ENCODE results near the gene FAM187B. TPM values are rescaled to one million over a fixed set of nuclear protein-coding genes. Genes with fewer than 3 reads are reported as not detected.
"Not testable (repeated sequence)": the region's sequence is repeated elsewhere in the genome, so short reads cannot be mapped to it uniquely, and the experiment has no call there.

Gene FAM187B
- total and polyA plus RNA-seq, 3 experiments from 2014 or later: not detected

DNA sequence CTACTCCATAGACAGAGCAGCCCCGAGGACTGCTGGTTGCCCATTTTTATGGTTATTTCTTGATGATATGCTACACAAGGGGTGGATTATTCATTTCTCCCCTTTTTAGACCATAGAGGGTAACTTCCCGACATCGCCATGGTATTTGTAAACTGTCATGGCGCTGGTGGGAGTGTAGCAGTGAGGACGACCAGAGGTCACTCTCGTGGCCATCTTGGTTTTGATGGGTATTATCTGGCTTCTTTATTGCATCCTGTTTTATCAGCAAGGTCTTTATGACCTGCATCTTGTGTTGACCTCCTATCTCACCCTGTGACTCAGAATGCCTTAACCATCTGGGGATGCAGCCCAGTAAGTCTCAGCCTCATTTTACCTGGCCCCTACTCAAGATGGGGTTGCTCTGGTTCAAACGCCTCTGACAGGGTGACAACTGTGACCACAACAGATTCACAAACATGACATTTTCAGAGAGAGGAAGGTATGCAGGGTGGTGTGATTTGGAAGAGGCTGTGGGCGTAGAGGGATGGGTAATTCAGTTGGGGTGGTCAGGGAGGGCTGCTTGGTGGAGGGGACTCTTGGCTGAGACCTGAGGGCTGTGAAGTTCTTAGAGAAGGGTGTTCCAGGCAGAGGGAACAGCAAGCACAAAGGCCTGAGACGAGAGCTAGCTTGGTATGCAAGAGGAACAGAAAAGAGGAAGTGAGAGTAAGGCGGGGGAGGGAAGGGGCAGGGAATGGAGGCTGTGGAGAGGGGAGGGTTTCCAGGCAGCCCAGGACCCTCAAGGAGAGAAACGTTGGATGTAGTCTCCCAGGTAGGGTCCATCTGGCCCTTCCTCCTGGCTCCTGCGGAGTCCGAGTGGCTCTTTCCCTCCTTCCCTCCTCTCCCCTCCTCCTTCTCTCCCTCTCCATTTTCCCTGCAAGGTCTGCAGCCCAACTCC, 23.5 kb downstream of the FAM187B start:
- Mint-ChIP-seq H3K4me1 (peaks cover 58 to 75% (median 70%) of the 10 kb centered on the region in 3 donors), H3K9me3 (peaks cover 0 to 4% (median 0%) of the 10 kb centered on the region in 5 donors), H3K27ac (peak overlapping the region; percentile 91 to 99 (median 98)), H3K36me3 (peaks cover 0 to 4% (median 0%) of the 10 kb centered on the region in 3 donors), H3K27me3 (no peaks in the 10 kb centered on the region), H3K4me3 (peak overlapping the region in 5 of 7 donors; percentile 34 to 61 (median 56))
- DNase-seq: no peak
- no peaks in the 10 kb centered on the region for H3K27me3 ChIP-seq (ENCODE audit: insufficient read depth, low read length, poor library complexity, severe bottlenecking)
- peak overlapping the region; percentile 25 for H3K4me3 ChIP-seq (ENCODE audit: low read length)
- no peaks in the 10 kb centered on the region for H3K36me3 ChIP-seq (ENCODE audit: insufficient read depth, low read length)
- no peaks in the 10 kb centered on the region for H3K9me3 ChIP-seq (ENCODE audit: low read length)
- ChIA-PET CTCF (interaction anchor here (1.0 to 1.6 kb wide), 4 partner anchors 11 to 138 kb away, joined by 3 to 4 read pairs (median 4); no protein-coding TSS in a partner anchor), POLR2A (interaction anchor here (0.7 to 1.0 kb wide), 2 partner anchors 16 to 63 kb away, joined by 3 to 4 read pairs; no protein-coding TSS in a partner anchor)
- H3K4me1 ChIP-seq (ENCODE audit: insufficient read depth, low read length): peaks cover 65% of the 10 kb centered on the region
- H3K27ac ChIP-seq (ENCODE audit: low read depth, low read length): peak overlapping the region; percentile 53

DNA sequence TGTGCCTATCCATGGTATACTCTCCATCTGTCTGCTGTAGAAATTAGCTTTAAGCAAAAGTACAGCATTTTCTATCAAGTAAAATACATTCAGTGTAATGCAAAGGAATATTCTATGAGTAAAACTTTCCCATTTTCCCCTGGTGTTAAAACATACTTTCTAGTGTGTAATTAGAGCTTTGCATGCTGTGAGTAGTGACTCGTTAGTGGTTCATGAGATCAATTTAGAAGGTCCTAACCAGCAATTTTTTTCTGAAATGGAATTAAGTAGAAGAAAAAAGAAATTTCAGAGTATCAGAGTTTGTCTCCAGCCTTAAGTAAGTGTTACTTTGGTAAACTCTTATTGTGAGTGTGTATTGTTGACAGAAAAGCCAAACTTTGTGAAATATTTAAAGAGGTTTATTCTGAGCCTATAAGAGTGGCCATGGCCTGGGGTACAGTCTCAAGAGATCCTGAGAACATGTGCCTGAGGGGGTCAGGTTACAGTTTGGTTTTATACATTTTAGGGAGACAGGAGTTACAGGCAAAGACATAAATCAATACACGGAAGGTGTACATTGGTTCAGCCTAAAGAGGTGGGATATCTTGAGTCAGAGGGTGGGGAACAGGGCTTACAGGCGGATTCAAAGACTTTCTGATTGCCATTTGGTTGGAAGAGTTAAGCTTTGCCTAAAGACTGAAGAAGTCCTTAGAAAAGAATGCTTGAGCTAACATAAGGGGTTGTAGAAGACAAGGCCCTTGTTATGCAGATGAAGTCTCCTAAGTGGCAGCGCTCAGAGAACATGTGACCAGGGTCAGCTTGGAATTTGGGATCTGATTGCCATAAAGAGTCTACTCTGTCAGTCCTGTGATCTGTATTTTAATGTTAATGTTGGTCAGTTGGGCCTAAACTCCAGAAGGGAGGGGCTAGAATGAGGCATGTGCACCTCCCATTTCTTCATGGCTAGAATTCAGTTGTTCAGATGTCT, 25.5 kb downstream of the FAM187B start:
- peak overlapping the region; percentile 6 to 97 (median 78) for H3K27ac Mint-ChIP-seq
- Histone ChIP-seq H3K9me3 (ENCODE audit: low read length) (no peaks in the 10 kb centered on the region), H3K4me1 (ENCODE audit: insufficient read depth, low read length) (peaks cover 49% of the 10 kb centered on the region), H3K27ac (ENCODE audit: low read depth, low read length) (no peak overlapping the region), H3K4me3 (ENCODE audit: low read length) (no peak overlapping the region), H3K27me3 (ENCODE audit: insufficient read depth, low read length, poor library complexity, severe bottlenecking) (no peaks in the 10 kb centered on the region), H3K36me3 (ENCODE audit: insufficient read depth, low read length) (no peaks in the 10 kb centered on the region)
- H3K9me3 Mint-ChIP-seq: peaks cover 0 to 2% (median 0%) of the 10 kb centered on the region in 5 donors
- no peak for DNase-seq
- POLR2A ChIA-PET: interaction anchor here (0.6 to 2.1 kb wide), 2 partner anchors 9 kb away, joined by 3 to 5 read pairs; no protein-coding TSS in a partner anchor
- H3K27me3 Mint-ChIP-seq: peaks cover 0 to 2% of the 10 kb centered on the region in 2 donors
- peaks cover 60 to 70% (median 64%) of the 10 kb centered on the region in 3 donors for H3K4me1 Mint-ChIP-seq
- CTCF ChIA-PET: interaction anchor here (1.2 to 1.6 kb wide), 3 partner anchors 14 to 136 kb away, joined by 3 to 4 read pairs (median 3); no protein-coding TSS in a partner anchor
- H3K4me3 Mint-ChIP-seq: peak overlapping the region in 2 of 7 donors; percentile 25 to 56
- H3K36me3 Mint-ChIP-seq: peaks cover 0 to 2% (median 0%) of the 10 kb centered on the region in 3 donors

DNA sequence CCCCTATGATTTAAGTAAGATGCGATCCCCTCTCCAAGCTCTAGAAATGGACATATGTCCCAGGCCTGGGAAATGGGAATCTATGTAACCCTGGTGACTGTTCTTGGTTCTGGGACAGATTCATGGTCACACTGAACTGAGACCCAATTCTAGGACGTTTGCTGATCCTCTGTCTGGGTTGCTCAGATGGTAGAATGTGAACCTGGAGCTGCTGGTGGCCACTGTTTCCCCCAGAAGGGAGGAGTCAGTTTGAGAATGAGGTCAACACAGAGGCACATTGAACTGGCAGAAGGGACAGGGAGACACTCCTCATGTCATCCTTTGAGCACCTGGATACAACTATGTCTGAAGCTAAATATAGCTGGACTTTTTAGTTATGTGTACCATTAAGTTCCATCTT, 29.1 kb downstream of the FAM187B start:
- Histone ChIP-seq H3K4me1 (ENCODE audit: insufficient read depth, low read length) (peaks cover 14% of the 10 kb centered on the region), H3K9me3 (ENCODE audit: low read length) (no peaks in the 10 kb centered on the region), H3K36me3 (ENCODE audit: insufficient read depth, low read length) (no peaks in the 10 kb centered on the region), H3K27me3 (ENCODE audit: insufficient read depth, low read length, poor library complexity, severe bottlenecking) (no peaks in the 10 kb centered on the region), H3K4me3 (ENCODE audit: low read length) (no peak overlapping the region), H3K27ac (ENCODE audit: low read depth, low read length) (no peak overlapping the region)
- H3K9me3 Mint-ChIP-seq: no peaks in the 10 kb centered on the region
- H3K27ac Mint-ChIP-seq: peak overlapping the region in 1 of 8 donors; percentile 24
- no peak for DNase-seq
- H3K36me3 Mint-ChIP-seq: no peaks in the 10 kb centered on the region
- H3K4me1 Mint-ChIP-seq: peaks cover 32 to 38% (median 34%) of the 10 kb centered on the region in 3 donors
- peaks cover 4% of the 10 kb centered on the region in 2 donors for H3K27me3 Mint-ChIP-seq
- CTCF ChIA-PET: interaction anchor here (1.1 to 2.6 kb wide), 6 partner anchors 12 to 57 kb away, joined by 3 to 7 read pairs (median 4); partner anchors contain the start of gene FXYD5
- H3K4me3 Mint-ChIP-seq: no peak overlapping the region
- POLR2A ChIA-PET: interaction anchor here (0.6 kb wide), 1 partner anchor 226 kb away, joined by 3 read pairs; no protein-coding TSS in a partner anchor

DNA sequence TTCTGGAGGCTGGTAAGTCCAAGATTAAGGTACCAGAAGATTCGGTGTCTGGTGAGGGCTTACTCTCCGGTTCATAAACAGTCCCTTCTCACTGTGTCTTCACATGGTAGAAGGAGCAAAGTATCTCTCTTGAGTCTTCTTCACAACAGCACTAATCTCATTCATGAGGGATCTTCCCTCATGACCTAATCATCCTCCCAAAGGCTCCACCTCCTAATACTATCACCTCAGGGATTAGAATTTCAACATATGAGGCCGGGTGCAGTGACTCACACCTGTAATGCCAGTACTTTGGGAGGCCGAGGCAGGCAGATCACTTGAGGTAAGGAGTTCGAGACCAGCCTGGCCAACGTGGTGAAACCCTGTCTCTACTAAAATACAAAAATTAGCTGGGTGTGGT, 31.7 kb downstream of the FAM187B start:
- H3K27ac ChIP-seq (ENCODE audit: low read depth, low read length); H3K9me3 Mint-ChIP-seq; H3K36me3 ChIP-seq (ENCODE audit: insufficient read depth, low read length); DNase-seq; H3K36me3 Mint-ChIP-seq; CTCF ChIA-PET; H3K4me3 ChIP-seq (ENCODE audit: low read length); H3K9me3 ChIP-seq (ENCODE audit: low read length); H3K4me1 ChIP-seq (ENCODE audit: insufficient read depth, low read length); H3K27me3 ChIP-seq (ENCODE audit: insufficient read depth, low read length, poor library complexity, severe bottlenecking); H3K4me3 Mint-ChIP-seq; POLR2A ChIA-PET: not testable (repeated sequence)
- Mint-ChIP-seq H3K27me3 (peaks cover 8 to 11% of the 10 kb centered on the region in 2 donors), H3K4me1 (peaks cover 25 to 26% (median 25%) of the 10 kb centered on the region in 3 donors), H3K27ac (peak overlapping the region in 1 of 8 donors; percentile 36)

DNA sequence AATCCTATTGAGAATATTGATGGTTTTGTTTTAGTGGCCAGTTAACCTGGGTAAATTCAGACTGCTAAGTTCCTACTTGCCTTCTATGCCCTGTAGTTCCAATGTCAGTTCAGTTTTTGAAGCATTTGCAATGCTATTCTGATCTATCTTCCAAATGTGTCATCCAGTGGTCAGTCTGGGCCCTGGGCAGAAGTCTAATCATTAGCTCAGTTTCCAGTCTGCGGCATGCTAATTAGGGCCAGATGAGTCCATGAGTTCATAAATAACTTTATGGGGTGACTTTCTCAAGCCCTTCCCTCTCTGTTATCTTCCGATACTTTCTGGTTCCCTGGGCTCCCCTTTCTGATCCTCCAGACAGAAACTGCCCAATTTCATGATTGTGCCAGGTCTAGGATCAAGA, 32.7 kb downstream of the FAM187B start:
- no peaks in the 10 kb centered on the region for H3K27me3 ChIP-seq (ENCODE audit: insufficient read depth, low read length, poor library complexity, severe bottlenecking)
- H3K4me1 ChIP-seq (ENCODE audit: insufficient read depth, low read length): no peaks in the 10 kb centered on the region
- CTCF ChIA-PET: interaction anchor here (2.6 kb wide), 1 partner anchor 15 kb away, joined by 7 read pairs; no protein-coding TSS in a partner anchor
- Mint-ChIP-seq H3K4me3 (no peak overlapping the region), H3K27ac (peak overlapping the region in 1 of 8 donors; percentile 41), H3K36me3 (peaks cover 0 to 3% (median 0%) of the 10 kb centered on the region in 3 donors), H3K27me3 (peaks cover 8 to 11% of the 10 kb centered on the region in 2 donors), H3K4me1 (peaks cover 18 to 25% (median 25%) of the 10 kb centered on the region in 3 donors), H3K9me3 (peaks cover 0 to 2% (median 0%) of the 10 kb centered on the region in 5 donors)
- no peak overlapping the region for H3K27ac ChIP-seq (ENCODE audit: low read depth, low read length)
- POLR2A ChIA-PET: no interaction called here
- no peaks in the 10 kb centered on the region for H3K36me3 ChIP-seq (ENCODE audit: insufficient read depth, low read length)
- no peak overlapping the region for H3K4me3 ChIP-seq (ENCODE audit: low read length)
- no peak for DNase-seq
- no peaks in the 10 kb centered on the region for H3K9me3 ChIP-seq (ENCODE audit: low read length)

DNA sequence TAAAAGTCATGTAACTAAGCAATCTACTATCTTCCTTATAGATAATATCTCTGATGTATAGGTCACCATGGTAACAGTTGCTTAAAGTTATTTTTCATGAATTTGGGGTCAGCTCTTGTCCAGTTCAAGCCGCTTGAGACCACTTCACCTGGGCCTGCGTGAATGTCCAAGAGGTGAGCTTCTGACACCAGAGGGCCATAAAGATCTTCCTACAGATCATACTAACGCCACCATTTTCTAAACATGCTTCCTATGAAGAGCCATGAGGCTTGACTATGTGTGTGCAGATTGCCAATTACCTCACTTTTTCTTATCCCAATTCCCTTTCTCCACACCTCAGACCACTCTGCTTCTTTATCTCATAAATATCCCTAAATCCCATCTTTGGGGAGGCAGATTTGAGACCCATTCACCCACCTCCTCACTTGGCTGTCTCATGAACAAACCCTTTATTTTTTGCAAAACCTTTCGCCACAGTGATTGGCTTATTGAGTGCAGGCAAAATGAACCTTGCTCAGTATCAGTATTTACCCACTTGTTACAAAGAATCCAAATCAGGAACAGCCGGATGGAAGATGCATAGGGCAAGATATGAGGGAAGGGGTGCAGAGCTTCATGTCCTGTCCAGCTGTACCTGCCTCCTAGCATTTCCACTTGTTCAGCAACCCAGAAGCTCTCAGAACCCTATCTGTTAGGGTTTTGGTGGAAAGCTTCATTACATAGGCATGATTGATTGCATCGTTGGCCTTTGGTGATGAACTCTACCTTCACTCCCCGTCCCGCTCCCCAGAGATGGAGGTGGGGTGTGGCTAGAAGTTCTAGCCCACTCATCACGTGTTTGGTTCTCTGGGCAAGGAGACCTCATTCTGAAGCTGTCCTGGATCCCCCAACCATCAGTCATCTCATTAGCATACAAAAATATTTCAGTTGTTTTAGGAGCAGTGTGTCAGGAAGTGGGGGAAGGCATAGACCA, 34.2 kb downstream of the FAM187B start:
- peaks cover 8 to 11% of the 10 kb centered on the region in 2 donors for H3K27me3 Mint-ChIP-seq
- Histone ChIP-seq H3K27ac (ENCODE audit: low read depth, low read length) (no peak overlapping the region), H3K4me1 (ENCODE audit: insufficient read depth, low read length) (no peaks in the 10 kb centered on the region), H3K27me3 (ENCODE audit: insufficient read depth, low read length, poor library complexity, severe bottlenecking) (no peaks in the 10 kb centered on the region), H3K4me3 (ENCODE audit: low read length) (no peak overlapping the region), H3K9me3 (ENCODE audit: low read length) (no peaks in the 10 kb centered on the region), H3K36me3 (ENCODE audit: insufficient read depth, low read length) (no peaks in the 10 kb centered on the region)
- H3K9me3 Mint-ChIP-seq: peaks cover 0 to 2% (median 0%) of the 10 kb centered on the region in 5 donors
- no peak overlapping the region for H3K4me3 Mint-ChIP-seq
- ChIA-PET POLR2A (interaction anchor here (0.6 to 1.2 kb wide), 7 partner anchors 9 to 134 kb away, joined by 3 to 5 read pairs (median 4); no protein-coding TSS in a partner anchor), CTCF (interaction anchor here (0.7 to 2.6 kb wide), 6 partner anchors 11 to 128 kb away, joined by 3 to 7 read pairs (median 3); no protein-coding TSS in a partner anchor)
- peak overlapping the region in 3 of 8 donors; percentile 33 to 58 (median 47) for H3K27ac Mint-ChIP-seq
- H3K36me3 Mint-ChIP-seq: peaks cover 0 to 3% (median 0%) of the 10 kb centered on the region in 3 donors
- peaks cover 15 to 19% (median 18%) of the 10 kb centered on the region in 3 donors for H3K4me1 Mint-ChIP-seq
- no peak for DNase-seq
